HCT116 (cell line): ENCODE data around the gene WDR20. TPM values are rescaled to one million over a fixed set of nuclear protein-coding genes. Genes with fewer than 3 reads are reported as not detected.

ENCODE experiments used
- ATAC-seq: fragments of 200-7000 bp; cut with Tn5 transposase; 2 replicates; pipeline ENCODE4 v1.9.1; 2020; ENCODE audit warnings: mild to moderate bottlenecking, moderate library complexity
- BruUV-seq: library from RNA; stranded (reverse); fragments of 400-500 nt; replicated peaks from 2 replicates; lab custom pipeline; 2021; lab: Mats Ljungman, UMichigan
- CTCF ChIA-PET: fragments of 300-600 bp; sonication (Branson Sonifier 250); formaldehyde crosslinking; loops from one replicate; lab custom pipeline; 2021; ENCODE audit warnings: antibody characterized with exemption; lab: Charles Lee
- POLR2A ChIA-PET: fragments of 300-600, 350-600 bp; sonication (Branson Sonifier 250); formaldehyde crosslinking; loops from one replicate; lab custom pipeline; 2021; ENCODE audit warnings: antibody characterized with exemption; lab: Charles Lee
- RAD21 ChIA-PET, 2 experiments: fragments of 300-600 bp; sonication (Branson Sonifier 250); formaldehyde crosslinking; loops; one replicate each; lab custom pipeline; 2023; ENCODE audit warnings: low total read pairs in 2 of 2; ENCODE audit not compliant: uncharacterized antibody in 2 of 2, unreplicated experiment in 2 of 2, low non-redundant PET in 1 of 2; lab: Charles Lee
- DNase-seq: peaks from one replicate; pipeline ENCODE4 v3.0.0-alpha.2; 2010; ENCODE audit warnings: low read depth, low spot score
- H2AFZ ChIP-seq: fragments of 200-600 bp; shearing (Covaris generic), sonication (generic); 2 replicates; pipeline ENCODE4 v1.6.1; 2017; ENCODE audit warnings: low read depth, mixed run types, mixed read lengths, antibody characterized with exemption, low read length; ENCODE audit not compliant: poor library complexity, severe bottlenecking
- H3K27ac ChIP-seq: 2 replicates; pipeline ENCODE4 v1.5.1; 2012; ENCODE audit warnings: low read depth, low read length
- H3K27me3 ChIP-seq: fragments of 200-600 bp; sonication (generic); 2 replicates; pipeline ENCODE4 v1.6.1; 2016; ENCODE audit warnings: mixed run types, low read length, mixed read lengths; ENCODE audit not compliant: insufficient read depth
- H3K36me3 ChIP-seq, 2 experiments: fragments of 200-500 bp in 1 of 2; fragments of 200-600 bp in 1 of 2; sonication (Bioruptor generic) in 1 of 2; sonication (generic) in 1 of 2; 2 replicates each; pipeline versions ENCODE4 v1.5.1 to v1.6.1; 2014 to 2016; ENCODE audit warnings: low read length in 2 of 2, inconsistent platforms in 1 of 2, mixed read lengths in 1 of 2, mixed run types in 1 of 2; ENCODE audit not compliant: insufficient read depth in 2 of 2, control insufficient read depth in 1 of 2
- H3K4me1 ChIP-seq, 2 experiments: fragments of 200-600 bp in 1 of 2; sonication (generic) in 1 of 2; 2 replicates each; pipeline versions ENCODE4 v1.5.1 to v1.6.1; 2012 to 2017; ENCODE audit warnings: low read length in 2 of 2, inconsistent platforms in 1 of 2, mild to moderate bottlenecking in 1 of 2, mixed read lengths in 1 of 2, mixed run types in 1 of 2, moderate library complexity in 1 of 2; ENCODE audit not compliant: insufficient read depth in 2 of 2, control insufficient read depth in 1 of 2
- H3K4me2 ChIP-seq: fragments of 200-600 bp; sonication (generic); 2 replicates; pipeline ENCODE4 v1.6.1; 2017; ENCODE audit warnings: mixed run types, low read length, mixed read lengths
- H3K4me3 ChIP-seq, 2 experiments: fragments of 200-600 bp in 1 of 2; sonication (generic) in 1 of 2; replicated peaks in 1 of 2; 2 replicates each; pipeline ENCODE4 v1.5.1; 2011 to 2016; ENCODE audit warnings: low read length in 2 of 2, control low read depth in 1 of 2, low read depth in 1 of 2, mild to moderate bottlenecking in 1 of 2, mixed read lengths in 1 of 2, mixed run types in 1 of 2
- H3K79me2 ChIP-seq: fragments of 200-600 bp; sonication (generic); 2 replicates; pipeline ENCODE4 v1.6.1; 2017; ENCODE audit warnings: mild to moderate bottlenecking, mixed run types, low read length, moderate library complexity, mixed read lengths; ENCODE audit not compliant: insufficient read depth
- H3K9ac ChIP-seq: fragments of 200-600 bp; sonication (generic); 2 replicates; pipeline ENCODE4 v1.6.1; 2016; ENCODE audit warnings: low read length, mixed read lengths
- H3K9me2 ChIP-seq: fragments of 200-600 bp; sonication (generic), shearing (Covaris generic); 2 replicates; pipeline ENCODE4 v1.6.1; 2017; ENCODE audit warnings: mixed run types, mild to moderate bottlenecking, moderate library complexity; ENCODE audit not compliant: insufficient read depth
- H3K9me3 ChIP-seq, 2 experiments: fragments of 200-500 bp in 1 of 2; fragments of 200-600 bp in 1 of 2; sonication (Bioruptor generic) in 1 of 2; sonication (generic) in 1 of 2; 2 replicates each; pipeline ENCODE4 v1.6.1; 2014 to 2017; ENCODE audit warnings: low read length in 2 of 2, mixed read lengths in 2 of 2, inconsistent platforms in 1 of 2, low read depth in 1 of 2, mild to moderate bottlenecking in 1 of 2, mixed run types in 1 of 2, moderate library complexity in 1 of 2; ENCODE audit not compliant: control insufficient read depth in 1 of 2, insufficient read depth in 1 of 2
- H4K20me1 ChIP-seq: fragments of 200-600 bp; sonication (generic), shearing (Covaris generic); 2 replicates; pipeline ENCODE4 v1.6.1; 2017; ENCODE audit warnings: mixed run types, mild to moderate bottlenecking, moderate library complexity; ENCODE audit not compliant: insufficient read depth
- ATF3 ChIP-seq: IDR thresholded peaks from 2 replicates; pipeline ENCODE4 v1.6.1; 2012
- CBX3 ChIP-seq: IDR thresholded peaks from 2 replicates; pipeline ENCODE4 v1.6.1; 2012; ENCODE audit warnings: low read depth
- CEBPB ChIP-seq: IDR thresholded peaks from 2 replicates; pipeline ENCODE4 v1.6.1; 2012; ENCODE audit warnings: low read depth
- CTCF ChIP-seq, 3 experiments: fragments of 200-600 bp in 1 of 3; sonication (generic) in 1 of 3; IDR thresholded peaks in 2 of 3; conservative IDR thresholded peaks in 1 of 3; 2 replicates each; pipeline ENCODE4 v1.5.1; 2012 to 2017; ENCODE audit warnings: low read depth in 2 of 3, low read length in 2 of 3, antibody characterized with exemption in 1 of 3, borderline replicate concordance in 1 of 3, control low read depth in 1 of 3, mild to moderate bottlenecking in 1 of 3, mixed read lengths in 1 of 3, mixed run types in 1 of 3, moderate library complexity in 1 of 3; ENCODE audit not compliant: insufficient read depth in 1 of 3
- EGR1 ChIP-seq: IDR thresholded peaks from 2 replicates; pipeline ENCODE4 v1.6.1; 2012; ENCODE audit warnings: low read depth
- ELF1 ChIP-seq: IDR thresholded peaks from 2 replicates; pipeline ENCODE4 v1.6.1; 2012; ENCODE audit warnings: low read depth, borderline replicate concordance
- EZH2 ChIP-seq: fragments of 200-600 bp; sonication (generic); IDR thresholded peaks from 2 replicates; pipeline ENCODE4 v1.6.1; 2017; ENCODE audit warnings: antibody characterized with exemption, mixed run types
- FOSL1 ChIP-seq: IDR thresholded peaks from 2 replicates; pipeline ENCODE4 v1.6.1; 2012; ENCODE audit warnings: low read depth
- JUND ChIP-seq: IDR thresholded peaks from 2 replicates; pipeline ENCODE4 v1.6.1; 2012
- POLR2A ChIP-seq: IDR thresholded peaks from 2 replicates; pipeline ENCODE4 v1.7.0; 2011; ENCODE audit warnings: borderline replicate concordance; ENCODE audit not compliant: insufficient read depth, insufficient read length; ENCODE audit errors: extremely low read depth
- POLR2AphosphoS5 ChIP-seq: IDR thresholded peaks from 2 replicates; pipeline ENCODE4 v1.6.1; 2011; ENCODE audit warnings: mild to moderate bottlenecking, low read depth, low read length, moderate library complexity
- SIN3A ChIP-seq: IDR thresholded peaks from 2 replicates; pipeline ENCODE4 v1.6.1; 2012; ENCODE audit warnings: low read depth
- SP1 ChIP-seq: IDR thresholded peaks from 2 replicates; pipeline ENCODE4 v1.6.1; 2012; ENCODE audit warnings: low read depth
- SRF ChIP-seq: IDR thresholded peaks from 2 replicates; pipeline ENCODE4 v1.6.1; 2012; ENCODE audit warnings: low read depth
- YY1 ChIP-seq: IDR thresholded peaks from 2 replicates; pipeline ENCODE4 v1.6.1; 2011; ENCODE audit warnings: low read length, low read depth, moderate library complexity, mild to moderate bottlenecking; ENCODE audit not compliant: insufficient replicate concordance; ENCODE audit errors: extremely low read depth
- ZFX ChIP-seq: fragments of 450-650 bp; IDR thresholded peaks from 2 replicates; pipeline ENCODE4 v1.6.1; 2017
- ZNF274 ChIP-seq: fragments of 200-500 bp; sonication (Bioruptor generic); IDR thresholded peaks from 2 replicates; pipeline ENCODE4 v1.6.1; 2014; ENCODE audit warnings: mild to moderate bottlenecking, low read depth, low read length, inconsistent platforms
- intact Hi-C: fragments of 100-400 bp; cut with micrococcal nuclease; formaldehyde crosslinking; loops from 2 replicates; pipeline ENCODE4 v1.10.0; 2022
- total RNA-seq: library from RNA; stranded (reverse); gene quantifications from one replicate; pipeline ENCODE4 v1.2.1, GENCODE V29; 2021; ENCODE audit not compliant: unreplicated experiment
- TF ChIP-seq, protein P1 (sequence below): IDR thresholded peaks from 2 replicates; pipeline ENCODE4 v1.6.1; 2012
- TF ChIP-seq, protein P2 (sequence below): IDR thresholded peaks from 2 replicates; pipeline ENCODE4 v1.6.1; 2011; ENCODE audit warnings: mild to moderate bottlenecking, low read length, moderate library complexity; ENCODE audit not compliant: insufficient replicate concordance; ENCODE audit errors: extremely low read depth

WDR20 gene
- total RNA-seq, 1 experiment from 2014 or later, result 21.1 TPM

GRCh38 chr14:102232348-102232625 is 92.6 kb downstream of the WDR20 start (continued):
- TF ChIP-seq, protein P1, sequence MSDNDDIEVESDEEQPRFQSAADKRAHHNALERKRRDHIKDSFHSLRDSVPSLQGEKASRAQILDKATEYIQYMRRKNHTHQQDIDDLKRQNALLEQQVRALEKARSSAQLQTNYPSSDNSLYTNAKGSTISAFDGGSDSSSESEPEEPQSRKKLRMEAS, result no peak

DNA sequence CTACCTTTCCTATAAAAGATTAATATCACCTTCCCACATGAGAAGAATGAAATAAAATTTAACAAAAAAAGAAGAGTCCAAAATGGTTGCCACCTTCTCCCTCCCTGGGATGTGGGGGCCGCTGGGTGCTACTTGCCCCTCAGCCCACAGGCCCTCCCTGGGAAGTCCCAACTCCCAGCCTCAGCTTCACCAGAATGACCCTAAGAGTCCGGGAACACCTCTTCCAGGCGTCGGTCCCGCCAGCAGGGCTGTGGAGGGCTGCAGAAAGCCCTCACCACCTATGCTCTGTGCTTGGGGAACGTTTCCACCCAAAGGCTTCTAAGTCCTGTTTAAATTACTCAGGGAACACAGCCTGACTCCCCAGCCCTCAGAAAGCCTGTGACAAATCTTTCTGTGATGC is 93.4 kb downstream of the WDR20 start:
- Histone ChIP-seq H3K4me3 (no peak overlapping the region), H2AFZ (no peak overlapping the region), H3K4me1 (peaks cover 0 to 9% of the 10 kb centered on the region in 2 experiments; a peak in 2 of 4 replicates), H3K36me3 (no peaks in the 10 kb centered on the region)
- ATAC-seq, result no peak
- no TSS peak for BruUV-seq
- TF ChIP-seq YY1 (no peak), ZFX (no peak), CEBPB (no peak), ZNF274 (no peak), POLR2AphosphoS5 (no peak), FOSL1 (no peak), ELF1 (no peak), EZH2 (no peak), SIN3A (no peak), JUND (no peak), SP1 (no peak), EGR1 (no peak), CBX3 (no peak), POLR2A (no peak), ATF3 (no peak), CTCF (IDR thresholded peaks at IDR 0.05 in 2 of 3, conservative IDR thresholded peaks at IDR 0.05 in 1 of 3; ENCODE audit: borderline replicate concordance in 1 of 3, insufficient read depth in 1 of 3, low read depth in 2 of 3, low read length in 2 of 3) (no peak), SRF (no peak)
- TF ChIP-seq, protein P2, sequence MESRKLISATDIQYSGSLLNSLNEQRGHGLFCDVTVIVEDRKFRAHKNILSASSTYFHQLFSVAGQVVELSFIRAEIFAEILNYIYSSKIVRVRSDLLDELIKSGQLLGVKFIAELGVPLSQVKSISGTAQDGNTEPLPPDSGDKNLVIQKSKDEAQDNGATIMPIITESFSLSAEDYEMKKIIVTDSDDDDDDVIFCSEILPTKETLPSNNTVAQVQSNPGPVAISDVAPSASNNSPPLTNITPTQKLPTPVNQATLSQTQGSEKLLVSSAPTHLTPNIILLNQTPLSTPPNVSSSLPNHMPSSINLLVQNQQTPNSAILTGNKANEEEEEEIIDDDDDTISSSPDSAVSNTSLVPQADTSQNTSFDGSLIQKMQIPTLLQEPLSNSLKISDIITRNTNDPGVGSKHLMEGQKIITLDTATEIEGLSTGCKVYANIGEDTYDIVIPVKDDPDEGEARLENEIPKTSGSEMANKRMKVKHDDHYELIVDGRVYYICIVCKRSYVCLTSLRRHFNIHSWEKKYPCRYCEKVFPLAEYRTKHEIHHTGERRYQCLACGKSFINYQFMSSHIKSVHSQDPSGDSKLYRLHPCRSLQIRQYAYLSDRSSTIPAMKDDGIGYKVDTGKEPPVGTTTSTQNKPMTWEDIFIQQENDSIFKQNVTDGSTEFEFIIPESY, result no peak
- TF ChIP-seq, all 23 proteins: peak for 0
- no peak overlapping the region for H3K27ac ChIP-seq
- no peaks in the 10 kb centered on the region for H4K20me1 ChIP-seq
- no peak for DNase-seq
- no peak overlapping the region for H3K9ac ChIP-seq
- no peaks in the 10 kb centered on the region for H3K9me3 ChIP-seq
- POLR2A ChIA-PET, result no interaction called here
- no peaks in the 10 kb centered on the region for H3K79me2 ChIP-seq
- RAD21 ChIA-PET, result no interaction called here
- intact Hi-C loops, result no loop called here
- H3K27me3 ChIP-seq, result no peaks in the 10 kb centered on the region
- no peaks in the 10 kb centered on the region for H3K9me2 ChIP-seq
- CTCF ChIA-PET, result interaction anchor here (0.9 kb wide), 1 partner anchor 81 kb away, joined by 3 read pairs; no protein-coding TSS in a partner anchor
- no peak overlapping the region for H3K4me2 ChIP-seq
